Stimulated activated CD8-positive, alpha-beta memory T cell treated with anti-CD3 and anti-CD28 coated beads, Interleukin-4, amount 100 ng/mL, for 48 hours (primary cell): ENCODE results near the gene DSG4.

Experiments used
- DNase-seq: peaks from one replicate; pipeline ENCODE4 v3.0.0-alpha.2; 2020

DSG4 gene

GRCh38 chr18:31410716-31411483 is 34.3 kb downstream of the DSG4 start:
- no peak for DNase-seq

- no peak for DNase-seq
These were observed 36.6 kb downstream of the DSG4 start for GRCh38 chr18:31413137-31413536.

GRCh38 chr18:31417850-31418249 is 41.3 kb downstream of the DSG4 start:
- no peak for DNase-seq

GRCh38 chr18:31419457-31419932 is 42.9 kb downstream of the DSG4 start:
- no peak for DNase-seq

- no peak for DNase-seq
These were observed 43.5 kb downstream of the DSG4 start for GRCh38 chr18:31420032-31420431.

- DNase-seq: no peak
These were observed 43.9 kb downstream of the DSG4 start for GRCh38 chr18:31420524-31420923.

GRCh38 chr18:31424383-31424988 is 47.9 kb downstream of the DSG4 start:
- DNase-seq: peak; percentile 29

GRCh38 chr18:31426021-31426420 is 49.4 kb downstream of the DSG4 start:
- no peak for DNase-seq

- no peak for DNase-seq
These were observed 50.4 kb downstream of the DSG4 start for GRCh38 chr18:31426871-31427406.

GRCh38 chr18:31428211-31428610 is 51.6 kb downstream of the DSG4 start:
- DNase-seq: no peak

GRCh38 chr18:31429623-31430022 is 53.0 kb downstream of the DSG4 start:
- DNase-seq: no peak

- DNase-seq: no peak
These were observed 53.5 kb downstream of the DSG4 start for GRCh38 chr18:31430072-31430471.

- DNase-seq: no peak
These were observed 54.0 kb downstream of the DSG4 start for GRCh38 chr18:31430554-31430953.

GRCh38 chr18:31432316-31432715 is 55.7 kb downstream of the DSG4 start:
- DNase-seq: no peak

GRCh38 chr18:31436825-31437224 is 60.2 kb downstream of the DSG4 start:
- no peak for DNase-seq

- DNase-seq: no peak
These were observed 61.8 kb downstream of the DSG4 start for GRCh38 chr18:31438402-31438801.

GRCh38 chr18:31439807-31440325 is 63.3 kb downstream of the DSG4 start:
- no peak for DNase-seq

- no peak for DNase-seq
These were observed 64.2 kb downstream of the DSG4 start for GRCh38 chr18:31440787-31441186.

- no peak for DNase-seq
These were observed 64.9 kb downstream of the DSG4 start for GRCh38 chr18:31441493-31441892.

- no peak for DNase-seq
These were observed 67.6 kb downstream of the DSG4 start for GRCh38 chr18:31444142-31444541.

GRCh38 chr18:31445908-31446307 is 69.3 kb downstream of the DSG4 start:
- DNase-seq: no peak

GRCh38 chr18:31446854-31447253 is 70.3 kb downstream of the DSG4 start:
- no peak for DNase-seq

GRCh38 chr18:31447530-31448191 is 71.1 kb downstream of the DSG4 start, which contains the start of gene DSG3:
Gene DSG3, plus strand, starts transcription at chr18:31447741. Its CDS starts 137 bp downstream, at chr18:31447878.
- DNase-seq: no peak
